HEK293T (cell line): Measurements from ENCODE around the gene UBB.

Source experiments
- CTCF ChIA-PET: fragments of 350-600 bp; formaldehyde crosslinking; extraction: SDS; loops from one replicate; lab custom pipeline; 2021; ENCODE audit warnings: antibody characterized with exemption, inconsistent platforms; lab: Yijun Ruan, JAX
- POLR2A ChIA-PET: fragments of 350-600 bp; formaldehyde crosslinking; extraction: SDS; loops from one replicate; lab custom pipeline; 2020; ENCODE audit warnings: antibody characterized with exemption, inconsistent platforms; lab: Yijun Ruan, JAX
- DNase-seq: peaks from one replicate; pipeline ENCODE4 v3.0.0; 2012; ENCODE audit warnings: mixed read lengths; ENCODE audit errors: extremely low spot score
- ARNT ChIP-seq: fragments of 450-650 bp; IDR thresholded peaks from 2 replicates; pipeline ENCODE4 v1.6.1; 2017; ENCODE audit warnings: mild to moderate bottlenecking
- BHLHE40 ChIP-seq: fragments of 450-650 bp; IDR thresholded peaks from 2 replicates; pipeline ENCODE4 v1.6.1; 2016; ENCODE audit warnings: mild to moderate bottlenecking, moderate library complexity, borderline replicate concordance
- CTBP1 ChIP-seq: fragments of 450-650 bp; IDR thresholded peaks from 2 replicates; pipeline ENCODE4 v1.6.1; 2016; ENCODE audit warnings: borderline replicate concordance
- ELF4 ChIP-seq: fragments of 450-650 bp; IDR thresholded peaks from 2 replicates; pipeline ENCODE4 v1.6.1; 2017; ENCODE audit warnings: antibody characterized with exemption
- FOXA1 ChIP-seq: fragments of 450-650 bp; IDR thresholded peaks from 2 replicates; pipeline ENCODE4 v1.6.1; 2016; ENCODE audit warnings: mild to moderate bottlenecking
- FOXK2 ChIP-seq: fragments of 450-650 bp; IDR thresholded peaks from 2 replicates; pipeline ENCODE4 v1.6.1; 2016; ENCODE audit warnings: mild to moderate bottlenecking
- FOXM1 ChIP-seq: fragments of 450-650 bp; IDR thresholded peaks from 2 replicates; pipeline ENCODE4 v1.6.1; 2017; ENCODE audit warnings: mild to moderate bottlenecking, borderline replicate concordance
- HDGF ChIP-seq: fragments of 450-650 bp; IDR thresholded peaks from 2 replicates; pipeline ENCODE4 v1.6.1; 2017; ENCODE audit warnings: antibody characterized with exemption, borderline replicate concordance
- L3MBTL2 ChIP-seq: fragments of 450-650 bp; conservative IDR thresholded peaks from 2 replicates; pipeline ENCODE4 v1.6.1; 2016; ENCODE audit warnings: mild to moderate bottlenecking
- LEF1 ChIP-seq: fragments of 450-650 bp; IDR thresholded peaks from 2 replicates; pipeline ENCODE4 v1.6.1; 2017; ENCODE audit warnings: mild to moderate bottlenecking, borderline replicate concordance
- NFRKB ChIP-seq: fragments of 450-650 bp; IDR thresholded peaks from 2 replicates; pipeline ENCODE4 v1.6.1; 2016; ENCODE audit warnings: mild to moderate bottlenecking, moderate library complexity
- SP1 ChIP-seq: fragments of 450-650 bp; IDR thresholded peaks from 2 replicates; pipeline ENCODE4 v1.6.1; 2017
- SUZ12 ChIP-seq: fragments of 450-650 bp; IDR thresholded peaks from 2 replicates; pipeline ENCODE4 v1.6.1; 2016; ENCODE audit warnings: mild to moderate bottlenecking
- TARDBP ChIP-seq: fragments of 450-650 bp; IDR thresholded peaks from 2 replicates; pipeline ENCODE4 v1.6.1; 2016
- ZNF384 ChIP-seq: fragments of 450-650 bp; IDR thresholded peaks from 2 replicates; pipeline ENCODE4 v1.6.1; 2016
- TF ChIP-seq, protein P1 (sequence below): fragments of 450-650 bp; IDR thresholded peaks from 2 replicates; pipeline ENCODE4 v1.6.1; 2016

The UBB gene

DNA sequence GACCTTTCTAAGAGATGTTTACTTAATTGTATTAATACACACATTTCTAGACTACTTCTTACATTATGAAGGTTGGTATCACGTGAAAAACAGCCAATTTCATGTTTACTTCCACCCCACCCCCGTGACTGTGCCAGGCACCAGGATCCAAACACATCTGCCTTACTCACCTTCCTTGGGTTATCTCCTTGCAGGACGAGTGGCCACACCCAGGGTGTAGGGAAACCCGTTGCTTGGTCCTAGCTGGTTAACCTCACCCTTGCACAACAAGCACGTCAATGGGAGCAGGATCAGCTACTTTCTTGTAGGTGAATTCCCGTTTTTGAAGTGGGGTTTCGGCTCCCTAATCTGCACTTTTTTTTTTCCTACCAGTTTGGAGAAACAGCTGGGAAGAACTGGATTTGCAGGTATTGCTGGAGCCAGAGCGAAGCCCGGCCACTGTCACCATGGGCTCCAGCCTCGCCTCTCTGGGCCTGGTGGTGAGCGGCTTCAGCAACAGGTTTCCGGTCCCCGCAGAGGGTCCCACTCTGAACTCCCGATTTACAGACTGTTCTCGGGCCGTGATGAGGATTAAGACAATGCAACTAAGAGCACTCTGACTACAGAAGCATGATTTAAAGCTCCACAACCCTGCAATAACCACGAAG, 2.1 kb upstream of the UBB start:
- no peak for DNase-seq
- TF ChIP-seq SUZ12 (no peak), BHLHE40 (no peak), L3MBTL2 (no peak), SP1 (no peak)
- POLR2A ChIA-PET = interaction anchor here (1.4 to 3.5 kb wide), 4 partner anchors 9 to 60 kb away, joined by 6 to 25 read pairs (median 10); partner anchors contain the start of gene CENPV
- CTCF ChIA-PET = interaction anchor here (2.6 kb wide), 1 partner anchor 15 kb away, joined by 11 read pairs; no protein-coding TSS in a partner anchor

DNA sequence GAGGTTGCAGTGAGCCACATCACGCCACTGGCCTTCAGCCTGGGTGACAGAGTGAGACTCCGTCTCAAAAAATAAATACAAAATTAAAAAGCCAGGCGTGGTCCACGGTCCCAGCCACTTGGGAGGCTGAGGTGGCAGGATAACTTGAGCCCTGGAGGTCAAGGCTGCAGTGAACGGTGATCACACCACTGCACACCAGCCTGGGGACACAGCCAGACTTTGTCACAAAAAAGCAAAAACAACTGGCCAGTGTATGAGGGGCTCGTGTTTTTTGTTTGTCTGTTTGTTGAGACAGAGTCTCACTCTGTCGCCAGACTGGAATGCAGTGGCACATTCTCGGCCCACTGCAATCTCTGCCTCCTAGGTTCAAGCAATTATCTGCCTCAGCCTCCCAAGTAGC, 1.2 kb upstream of the UBB start:
- TF ChIP-seq ZNF384 (no peak), FOXM1 (no peak), HDGF (no peak), TARDBP (no peak), CTBP1 (no peak), NFRKB (no peak)
- TF ChIP-seq, protein P1, sequence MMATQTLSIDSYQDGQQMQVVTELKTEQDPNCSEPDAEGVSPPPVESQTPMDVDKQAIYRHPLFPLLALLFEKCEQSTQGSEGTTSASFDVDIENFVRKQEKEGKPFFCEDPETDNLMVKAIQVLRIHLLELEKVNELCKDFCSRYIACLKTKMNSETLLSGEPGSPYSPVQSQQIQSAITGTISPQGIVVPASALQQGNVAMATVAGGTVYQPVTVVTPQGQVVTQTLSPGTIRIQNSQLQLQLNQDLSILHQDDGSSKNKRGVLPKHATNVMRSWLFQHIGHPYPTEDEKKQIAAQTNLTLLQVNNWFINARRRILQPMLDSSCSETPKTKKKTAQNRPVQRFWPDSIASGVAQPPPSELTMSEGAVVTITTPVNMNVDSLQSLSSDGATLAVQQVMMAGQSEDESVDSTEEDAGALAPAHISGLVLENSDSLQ = no peak
- DNase-seq = no peak
- ChIA-PET CTCF (no interaction called here), POLR2A (interaction anchor here (1.7 to 3.5 kb wide), 4 partner anchors 10 to 59 kb away, joined by 10 to 25 read pairs (median 15); partner anchors contain the start of gene CENPV)

DNA sequence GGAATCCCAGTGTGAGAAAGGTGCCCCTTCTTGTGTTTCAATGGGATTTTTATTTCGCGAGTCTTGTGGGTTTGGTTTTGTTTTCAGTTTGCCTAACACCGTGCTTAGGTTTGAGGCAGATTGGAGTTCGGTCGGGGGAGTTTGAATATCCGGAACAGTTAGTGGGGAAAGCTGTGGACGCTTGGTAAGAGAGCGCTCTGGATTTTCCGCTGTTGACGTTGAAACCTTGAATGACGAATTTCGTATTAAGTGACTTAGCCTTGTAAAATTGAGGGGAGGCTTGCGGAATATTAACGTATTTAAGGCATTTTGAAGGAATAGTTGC, 567 bp downstream of the UBB start:
- ChIA-PET POLR2A (interaction anchor here (0.9 to 4.4 kb wide), 18 partner anchors 9 to 167 kb away, joined by 3 to 69 read pairs (median 10); partner anchors contain the start of genes CENPV, NCOR1 and PIGL), CTCF (no interaction called here)
- TF ChIP-seq CTBP1 (no peak), FOXM1 (no peak), ELF4 (no peak), SP1 (no peak), SUZ12 (no peak), ZNF384 (no peak), FOXK2 (no peak), TARDBP (no peak), FOXA1 (no peak), L3MBTL2 (no peak), NFRKB (no peak)
- no peak for DNase-seq

DNA sequence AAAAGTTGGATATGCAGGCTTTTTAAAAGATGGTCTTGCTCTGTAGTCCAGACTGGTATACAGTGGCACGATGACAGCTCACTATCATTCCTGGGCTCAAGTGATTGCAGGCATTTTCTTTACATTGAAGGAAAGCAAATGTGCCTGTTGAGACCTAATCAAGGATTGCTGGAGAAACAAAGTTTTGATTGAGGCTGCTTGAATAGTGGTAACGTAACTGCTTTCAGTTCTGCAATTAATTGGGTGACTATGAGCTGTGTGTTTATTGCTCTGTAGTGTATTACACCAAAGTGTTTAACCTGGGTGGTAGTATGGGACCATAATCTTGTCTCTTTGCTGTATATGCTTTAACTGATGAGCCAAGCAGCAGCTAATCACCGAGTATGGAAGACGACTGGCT, 2.3 kb downstream of the UBB start:
- DNase-seq = no peak
- TF ChIP-seq ZNF384 (no peak), ARNT (no peak), FOXA1 (no peak), CTBP1 (no peak), ELF4 (no peak), SUZ12 (no peak), TARDBP (no peak), SP1 (no peak), NFRKB (no peak), BHLHE40 (no peak), FOXK2 (no peak)
- POLR2A ChIA-PET = interaction anchor here (0.8 to 4.4 kb wide), 11 partner anchors 24 to 152 kb away, joined by 3 to 69 read pairs (median 3); partner anchors contain the start of gene TRPV2
- CTCF ChIA-PET = interaction anchor here (0.8 to 1.4 kb wide), 2 partner anchors 20 to 138 kb away, joined by 4 read pairs; no protein-coding TSS in a partner anchor

DNA sequence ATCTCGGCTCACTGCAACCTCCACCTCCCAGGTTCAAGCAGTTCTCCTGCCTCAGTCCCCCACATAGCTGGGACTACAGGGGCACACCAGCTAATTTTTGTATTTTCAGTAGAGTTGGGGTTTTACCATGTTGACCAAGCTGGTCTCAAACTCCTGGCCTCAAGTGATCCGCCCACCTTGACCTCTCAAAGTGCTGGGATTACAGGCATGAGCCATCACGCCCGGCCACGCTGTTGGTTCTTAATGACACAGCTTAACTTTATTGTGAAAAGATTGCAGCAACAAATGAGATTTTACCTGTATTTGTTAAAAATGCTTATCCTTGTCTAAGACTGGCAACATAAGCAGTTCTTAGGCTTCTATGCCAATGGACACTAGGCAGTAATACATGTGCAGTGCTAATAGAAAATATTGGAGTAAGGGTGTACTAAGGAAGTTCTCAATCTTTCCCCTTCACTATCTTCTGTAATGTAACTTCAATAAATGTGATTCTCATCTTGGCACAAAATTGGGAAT, 2.9 kb downstream of the UBB start:
- no peak for DNase-seq
- ChIA-PET POLR2A (interaction anchor here (0.8 to 4.4 kb wide), 10 partner anchors 23 to 152 kb away, joined by 3 to 69 read pairs (median 3); partner anchors contain the start of gene TRPV2), CTCF (interaction anchor here (0.8 to 1.4 kb wide), 2 partner anchors 20 to 137 kb away, joined by 4 read pairs; no protein-coding TSS in a partner anchor)
- TF ChIP-seq HDGF = no peak
- TF ChIP-seq LEF1 = no peak
- TF ChIP-seq ELF4 = no peak
- TF ChIP-seq FOXA1 = no peak
- no peak for TF ChIP-seq ARNT
- TF ChIP-seq TARDBP = no peak
- TF ChIP-seq SUZ12 = no peak
- TF ChIP-seq ZNF384 = no peak
- no peak for TF ChIP-seq SP1
- no peak for TF ChIP-seq FOXK2
- no peak for TF ChIP-seq NFRKB
- no peak for TF ChIP-seq L3MBTL2
- TF ChIP-seq BHLHE40 = no peak
- no peak for TF ChIP-seq FOXM1
- no peak for TF ChIP-seq CTBP1
- TF ChIP-seq, protein P1 = no peak

DNA sequence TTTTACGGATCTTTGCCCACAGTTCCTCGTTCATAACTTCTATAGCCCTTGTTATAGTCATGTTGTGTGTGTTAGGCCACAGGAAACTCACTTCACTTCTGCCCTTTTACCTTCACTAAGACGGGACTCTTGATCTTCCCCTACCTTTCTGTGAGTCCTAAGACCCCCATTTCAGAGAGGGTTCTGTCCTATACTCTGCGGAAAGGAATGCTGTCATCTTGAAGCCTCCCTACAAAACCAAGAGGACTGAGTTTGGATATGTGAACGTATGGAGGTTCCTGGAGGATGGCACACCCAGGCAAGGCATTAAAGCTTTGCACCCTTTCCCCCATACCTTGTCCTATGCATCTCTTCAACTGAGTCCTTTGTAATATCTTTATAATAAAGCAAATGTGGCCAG, 3.7 kb downstream of the UBB start:
- POLR2A ChIA-PET = interaction anchor here (0.7 to 2.2 kb wide), 6 partner anchors 10 to 151 kb away, joined by 3 to 22 read pairs (median 4); no protein-coding TSS in a partner anchor
- no peak for DNase-seq
- TF ChIP-seq FOXK2 (no peak), ELF4 (no peak), L3MBTL2 (no peak), TARDBP (no peak), FOXA1 (no peak), FOXM1 (no peak), ARNT (no peak), ZNF384 (no peak), NFRKB (no peak), HDGF (no peak), SP1 (no peak), CTBP1 (no peak), BHLHE40 (no peak), SUZ12 (no peak), LEF1 (no peak)
- CTCF ChIA-PET = interaction anchor here (1.0 kb wide), 1 partner anchor 43 kb away, joined by 3 read pairs; no protein-coding TSS in a partner anchor
